Ramos (cell line): Measurements from ENCODE around the gene RNF128.
"Not testable (repeated sequence)": the region's sequence is repeated elsewhere in the genome, so short reads cannot be mapped to it uniquely, and the experiment has no call there.

Experiments
- in situ Hi-C: fragments of 300-500 bp; cut with MboI; formaldehyde crosslinking; loops from one replicate; pipeline ENCODE4 v1.14.3; 2022; ENCODE audit warnings: low sequenced_read_pairs; ENCODE audit not compliant: unreplicated experiment

The RNF128 gene

DNA sequence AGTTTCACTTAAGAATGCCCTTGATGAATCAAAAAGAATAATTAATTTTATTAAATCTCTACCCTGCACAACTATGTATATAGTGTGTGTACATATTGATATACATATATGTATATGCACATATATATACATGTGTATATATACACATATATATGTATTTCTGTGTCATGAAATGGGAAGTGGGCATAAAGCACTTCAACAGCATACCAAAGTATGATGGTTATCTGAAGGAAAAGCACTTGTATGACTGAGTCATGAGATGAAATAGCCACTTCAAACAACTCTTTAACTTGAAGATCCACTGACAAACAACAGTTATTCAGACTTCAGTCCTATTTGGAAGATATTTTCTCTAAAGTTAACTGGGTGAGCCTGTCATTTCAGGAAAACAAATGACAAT is 16.3 kb downstream of the RNF128 start:
- in situ Hi-C loops: no loop called here

DNA sequence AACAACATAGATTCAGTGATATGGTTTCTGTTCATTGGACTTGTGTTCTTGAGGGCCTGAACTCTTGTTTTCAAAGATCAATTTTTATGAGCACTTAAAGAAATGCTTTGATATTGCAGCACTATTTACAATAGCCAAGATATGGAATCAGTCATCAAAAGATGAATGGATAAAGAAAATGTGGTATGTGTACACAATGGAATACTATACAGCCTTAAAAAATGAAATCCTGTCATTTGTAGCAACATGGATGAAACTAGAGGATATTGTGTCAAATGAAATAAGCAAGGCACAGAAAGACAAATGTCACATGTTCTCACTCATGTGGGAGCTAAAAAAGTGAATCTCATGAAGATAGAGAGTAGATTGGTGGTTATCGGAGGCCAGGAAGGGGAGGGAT is 21.9 kb downstream of the RNF128 start:
- in situ Hi-C loops: no loop called here

DNA sequence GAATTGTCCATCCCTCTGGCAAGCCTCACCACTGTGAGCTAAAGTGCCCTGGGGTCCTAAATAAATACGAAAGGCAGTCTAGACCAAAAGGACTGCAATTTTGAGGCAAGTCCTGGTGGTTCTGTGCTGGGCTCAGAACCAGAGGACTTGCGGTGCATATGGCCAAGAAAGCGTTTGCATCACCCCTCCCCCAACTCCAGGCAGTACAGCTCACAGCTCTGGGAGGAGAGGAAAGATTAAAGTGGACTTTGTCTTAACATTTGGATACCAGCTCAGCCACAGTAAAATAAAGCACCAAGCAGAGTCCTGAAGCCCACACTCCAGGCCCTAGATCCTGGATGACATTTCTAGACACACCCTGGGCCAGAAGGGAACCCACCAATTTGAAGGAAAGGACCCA is 24.9 kb downstream of the RNF128 start:
- in situ Hi-C loops: no loop called here

DNA sequence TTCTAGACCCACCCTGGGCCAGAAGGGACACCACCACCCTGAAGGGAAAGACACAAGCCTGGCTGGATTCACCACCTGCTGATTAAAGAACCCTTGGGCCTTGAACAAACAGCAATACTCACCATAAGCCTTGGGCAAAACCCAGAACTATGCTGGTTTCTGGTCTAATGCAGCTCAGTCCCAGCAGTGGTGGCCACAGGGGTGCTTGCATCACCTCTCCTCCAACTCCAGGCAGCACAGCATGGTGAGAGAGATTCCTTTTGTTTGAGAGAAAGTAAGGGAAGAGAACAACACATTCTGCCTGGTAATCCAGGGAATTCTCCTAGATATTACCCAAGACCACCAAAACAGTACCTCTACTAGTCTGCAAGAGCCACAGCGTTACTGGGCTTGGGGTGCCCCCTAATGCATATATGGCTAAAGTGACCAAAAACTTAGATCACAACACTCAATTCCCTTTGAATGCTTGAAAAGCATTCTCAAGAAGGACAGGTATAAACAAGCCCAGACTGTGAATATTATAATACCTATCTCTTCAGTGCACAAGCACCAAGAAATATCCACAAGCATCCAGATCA is 25.7 kb downstream of the RNF128 start:
- in situ Hi-C loops: no loop called here

DNA sequence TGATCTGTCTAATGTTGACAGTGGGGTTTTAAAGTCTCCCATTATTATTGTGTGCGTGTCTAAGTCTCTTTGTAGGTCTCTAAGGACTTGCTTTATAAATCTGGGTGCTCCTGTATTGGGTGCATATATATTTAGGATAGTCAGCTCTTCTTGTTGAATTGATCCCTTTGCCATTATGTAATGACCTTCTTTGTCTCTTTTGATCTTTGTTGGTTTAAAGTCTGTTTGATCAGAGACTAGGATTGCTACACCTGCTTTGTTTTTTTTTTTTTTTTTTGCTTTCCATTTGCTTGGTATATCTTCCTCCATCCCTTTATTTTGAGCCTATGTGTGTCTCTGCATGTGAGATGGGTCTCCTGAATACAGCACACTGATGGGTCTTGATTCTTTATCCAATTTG is 42.8 kb downstream of the RNF128 start:
- in situ Hi-C loops: not testable (repeated sequence)

DNA sequence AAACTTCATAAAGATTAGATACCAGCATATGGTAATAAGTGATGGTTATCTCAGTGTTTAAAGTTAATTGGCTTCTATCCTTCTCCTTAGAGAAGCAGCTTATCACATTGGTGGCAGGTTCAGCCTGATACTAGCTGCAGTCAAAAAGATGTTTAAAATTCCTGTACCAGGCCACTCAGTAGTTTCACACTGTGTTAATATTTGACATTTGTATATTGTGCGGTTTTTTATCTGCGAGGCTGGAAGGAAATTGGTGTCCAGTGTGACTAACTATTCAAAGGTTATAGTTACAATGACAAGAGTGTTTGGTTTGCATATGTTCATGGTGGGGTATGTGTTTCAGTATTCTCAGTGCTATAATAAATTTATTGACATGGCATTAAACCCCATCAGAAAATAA is 48.5 kb downstream of the RNF128 start:
- in situ Hi-C loops: no loop called here

DNA sequence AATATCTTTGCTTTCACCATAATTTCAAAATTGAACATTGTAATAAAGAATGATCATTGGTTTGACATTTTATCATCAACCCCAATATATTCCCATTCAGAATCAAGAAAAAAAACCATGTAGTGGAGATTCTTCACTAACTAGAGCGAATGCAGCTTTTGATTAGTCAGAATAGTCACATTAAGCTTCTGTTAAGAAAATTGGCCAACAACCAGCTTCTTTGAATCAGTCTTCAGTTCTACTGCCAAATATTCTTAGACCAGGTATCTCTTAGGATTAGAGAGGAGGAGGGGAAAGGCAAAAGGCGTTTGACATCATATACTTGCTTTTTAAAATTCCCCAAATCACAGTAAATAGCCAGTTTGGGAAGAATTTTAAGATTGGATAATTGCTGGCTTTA is 53.8 kb downstream of the RNF128 start:
- in situ Hi-C loops: no loop called here

DNA sequence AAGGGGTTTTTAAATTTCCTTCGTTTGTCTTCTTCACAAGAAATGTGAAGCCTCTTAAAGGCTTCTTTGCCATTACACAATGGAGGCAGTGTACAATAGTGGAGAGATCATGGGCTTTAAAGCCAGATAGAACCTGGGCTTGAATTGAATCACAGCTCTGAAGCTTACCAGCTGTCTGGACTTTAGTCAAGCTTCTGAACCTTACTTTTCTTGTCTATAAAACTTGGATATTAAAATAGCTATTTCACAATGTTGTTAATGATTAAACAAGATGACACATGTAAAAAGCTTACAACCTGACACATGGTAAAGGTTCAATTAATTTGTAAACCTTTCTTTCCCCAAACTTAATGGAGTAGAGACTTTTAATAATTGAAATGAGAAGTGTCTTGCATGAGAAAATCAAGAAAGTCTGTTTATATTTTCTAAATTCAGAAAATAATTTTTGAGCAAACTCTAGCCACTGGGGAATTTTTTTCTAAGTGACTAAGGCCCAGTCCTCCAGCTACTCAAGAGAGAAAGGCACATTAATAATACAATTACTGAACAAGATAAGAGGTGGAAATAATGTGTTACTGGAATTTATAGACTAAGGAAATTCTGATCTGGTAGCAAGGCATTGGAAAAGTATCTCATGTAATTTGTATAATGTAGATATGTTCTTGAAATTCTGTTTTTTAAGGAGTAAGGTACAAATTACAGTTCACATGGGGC is 54.3 kb downstream of the RNF128 start:
- in situ Hi-C loops: no loop called here

DNA sequence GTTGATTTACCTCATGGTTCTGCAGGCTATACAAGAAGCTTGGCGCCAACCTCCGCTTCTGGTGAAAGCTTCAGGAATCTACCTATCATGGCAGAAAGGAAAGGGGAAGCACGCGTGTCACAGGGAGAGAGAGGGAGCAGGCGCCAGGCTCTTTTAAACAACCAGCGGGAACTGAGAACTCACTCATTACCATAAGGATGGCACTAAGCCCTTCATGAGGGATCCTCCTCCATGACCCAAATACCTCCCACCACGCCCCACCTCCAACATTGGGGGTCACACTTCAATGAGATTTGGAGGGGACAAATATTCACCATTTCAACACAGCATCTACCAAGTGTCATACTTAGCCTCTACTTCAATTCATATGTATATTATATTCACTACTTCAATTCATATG is 57.2 kb downstream of the RNF128 start:
- in situ Hi-C loops: no loop called here

DNA sequence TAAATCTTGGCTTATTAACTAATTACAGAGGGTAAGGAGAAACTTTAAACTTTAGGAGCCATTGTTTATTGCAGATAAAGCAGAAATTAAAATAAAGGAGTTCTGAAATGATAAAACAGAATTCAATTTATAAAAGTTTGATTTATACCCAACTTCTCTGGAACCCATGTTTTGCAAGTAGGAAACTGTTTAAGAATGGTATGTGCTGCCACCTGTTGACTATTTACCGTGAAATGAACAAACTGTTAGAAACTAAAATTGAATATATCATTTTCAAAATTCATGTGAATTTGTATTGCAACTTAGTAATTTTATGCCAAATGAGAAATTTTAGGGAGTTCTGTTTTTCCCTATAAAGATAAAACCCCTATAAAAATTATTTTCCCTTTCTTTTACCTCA is 65.0 kb downstream of the RNF128 start:
- in situ Hi-C loops: no loop called here

DNA sequence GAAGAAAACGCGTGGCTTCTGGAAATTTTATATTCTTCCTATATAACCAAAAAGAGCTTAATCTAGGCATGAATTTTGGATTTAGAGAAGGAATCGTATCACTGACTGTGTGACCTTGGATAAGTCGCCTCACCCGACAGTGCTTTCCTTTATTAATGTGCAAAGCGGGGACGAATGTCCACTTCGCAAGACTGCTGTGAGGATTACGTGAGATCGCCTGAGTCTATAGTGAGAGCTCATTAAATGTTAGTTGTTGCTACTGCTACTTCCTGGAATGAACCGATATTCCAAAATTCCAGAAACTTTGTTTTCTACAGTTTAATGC is 75.5 kb downstream of the RNF128 start:
- in situ Hi-C loops: no loop called here

DNA sequence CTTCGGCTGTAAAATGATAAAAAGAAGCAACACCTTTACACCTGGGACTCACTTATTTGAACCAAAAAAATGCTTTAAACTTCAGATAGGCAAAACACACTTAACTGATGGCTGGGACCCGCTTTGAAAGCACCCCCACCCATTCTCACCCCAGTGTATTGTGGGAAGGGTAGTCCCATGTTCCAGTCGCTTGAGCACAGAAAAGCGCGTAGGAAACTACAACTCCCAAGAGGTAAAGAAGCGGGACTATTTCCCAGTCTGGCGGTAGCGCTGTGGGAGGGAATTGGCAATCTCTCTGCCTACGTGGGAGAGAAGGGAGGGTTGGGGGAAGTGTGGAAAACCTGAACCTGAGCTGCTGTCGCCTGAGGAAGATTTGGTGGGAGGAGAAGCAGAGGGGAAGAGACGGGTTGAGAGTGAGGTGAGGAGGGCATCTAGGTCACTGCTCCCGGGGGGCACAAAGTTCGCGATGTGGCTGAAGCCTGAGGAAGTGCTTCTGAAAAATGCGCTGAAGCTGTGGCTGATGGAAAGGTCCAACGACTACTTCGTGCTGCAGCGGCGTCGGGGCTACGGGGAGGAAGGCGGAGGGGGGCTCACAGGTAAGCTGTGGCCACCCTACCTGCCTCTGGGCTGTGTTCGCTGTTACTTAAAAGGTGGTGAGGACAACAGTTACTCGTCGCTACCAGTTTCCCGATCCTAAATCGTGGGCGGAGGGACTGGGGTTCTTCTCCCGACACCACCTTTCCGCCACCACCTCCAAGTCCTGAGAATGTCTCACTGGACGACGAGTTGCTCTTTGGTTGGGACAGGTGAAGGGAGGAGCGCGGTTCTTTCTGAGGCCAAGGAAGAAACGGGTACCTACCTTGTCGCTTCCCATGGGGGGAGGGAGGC is 76.1 kb downstream of the RNF128 start, which contains the start of gene TBC1D8B:
Gene TBC1D8B (plus strand): TSS at position 286 of the 888 bp plus-strand sequence. CDS start 181 bp downstream, at position 467.
- in situ Hi-C loops: no loop called here

DNA sequence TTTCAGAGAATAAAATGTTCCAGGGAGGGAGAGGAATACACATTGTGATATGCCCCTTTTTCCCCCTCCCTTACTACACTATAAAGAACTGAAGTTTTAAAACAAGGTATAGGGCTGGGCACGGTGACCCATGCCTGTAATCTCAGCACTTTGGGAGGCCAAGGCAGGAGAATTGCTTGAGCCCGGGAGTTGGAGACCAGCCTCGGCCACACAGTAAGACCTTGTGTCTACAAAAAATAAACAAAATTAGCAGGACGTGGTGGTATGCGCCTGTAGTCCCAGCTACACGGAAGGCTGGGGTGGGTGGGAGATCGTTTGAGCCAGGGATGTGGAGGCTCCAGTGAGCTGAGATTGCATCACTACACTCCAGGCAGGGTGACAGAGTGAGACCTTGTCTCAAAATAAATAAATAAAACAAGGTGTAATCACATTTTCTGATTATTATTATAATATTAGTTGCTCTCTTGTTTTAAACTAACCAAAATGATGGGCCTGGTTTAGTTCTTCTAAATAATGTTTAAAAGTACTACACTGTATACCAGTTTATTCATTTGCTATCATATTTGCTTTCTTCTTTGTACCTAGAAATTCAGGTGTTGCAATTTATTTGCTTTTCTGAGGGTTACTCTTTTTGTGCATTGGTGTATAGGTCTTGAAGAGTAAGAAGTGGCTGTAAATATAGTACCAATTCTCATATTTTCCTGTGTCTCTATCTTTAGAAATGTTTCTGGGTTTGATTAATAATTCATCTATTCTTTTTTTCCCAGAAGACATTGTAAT is 84.8 kb downstream of the RNF128 start:
- in situ Hi-C loops: no loop called here

DNA sequence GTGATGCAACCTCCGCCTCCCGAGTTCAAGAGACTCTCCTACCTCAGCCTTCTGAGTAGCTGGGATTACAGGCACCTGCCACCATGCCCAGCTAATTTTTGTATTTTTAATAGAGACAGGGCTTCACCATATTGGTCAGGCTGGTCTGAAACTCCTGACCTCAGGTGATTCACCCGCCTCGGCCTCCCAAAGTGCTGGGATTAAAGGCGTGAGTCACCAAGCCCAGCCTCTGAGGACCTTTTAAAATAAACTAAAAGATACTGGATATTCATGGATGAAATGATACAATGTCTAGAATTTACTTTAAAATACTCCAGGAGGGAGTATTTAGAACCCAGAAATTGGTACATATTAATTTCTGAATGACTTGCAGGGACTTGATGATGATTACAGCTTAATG is 86.4 kb downstream of the RNF128 start:
- in situ Hi-C loops: not testable (repeated sequence)

DNA sequence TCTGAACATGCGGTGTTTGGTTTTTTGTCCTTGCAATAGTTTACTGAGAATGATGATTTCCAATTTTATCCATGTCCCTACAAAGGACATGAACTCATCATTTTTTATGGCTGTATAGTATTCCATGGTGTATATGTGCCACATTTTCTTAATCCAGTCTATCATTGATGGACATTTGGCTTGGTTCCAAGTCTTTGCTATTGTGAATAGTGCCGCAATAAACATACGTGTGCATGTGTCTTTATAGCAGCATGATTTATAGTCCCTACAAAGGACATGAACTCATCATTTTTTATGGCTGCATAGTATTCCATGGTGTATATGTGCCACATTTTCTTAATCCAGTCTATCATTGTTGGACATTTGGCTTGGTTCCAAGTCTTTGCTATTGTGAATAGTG is 87.6 kb downstream of the RNF128 start:
- in situ Hi-C loops: not testable (repeated sequence)
